ENCODE data around the gene KLHL33.

Gene KLHL33

GRCh38 chr14:20391505-20391904 lies 44.5 kb downstream of the KLHL33 start:
- Histone ChIP-seq H3K18ac (ENCODE audit: low read length) (no peak overlapping the region), H3K9me3 (replicated peaks in 1 of 2; ENCODE audit: control insufficient read depth in 2 of 2, insufficient read depth in 1 of 2, low read depth in 1 of 2, low read length in 2 of 2) (no peaks in the 10 kb centered on the region), H3K36me3 (replicated peaks in 1 of 2; ENCODE audit: control insufficient read depth in 2 of 2, insufficient read depth in 2 of 2, low read length in 2 of 2) (peaks cover 14 to 80% of the 10 kb centered on the region in 2 donors), H3K4me2 (ENCODE audit: insufficient read depth, low read length, poor library complexity, severe bottlenecking) (no peak overlapping the region), H2AK5ac (ENCODE audit: low read depth, low read length) (no peak overlapping the region), H3K23ac (ENCODE audit: low read depth, low read length, poor library complexity) (no peak overlapping the region), H2AFZ (ENCODE audit: low read length) (no peak overlapping the region), H3K4me1 (ENCODE audit: control insufficient read depth in 2 of 2, insufficient read depth in 1 of 2, low read depth in 1 of 2, low read length in 2 of 2) (no peaks in the 10 kb centered on the region), H4K8ac (ENCODE audit: low read depth, low read length) (no peak overlapping the region), H4K91ac (ENCODE audit: low read depth, low read length, poor library complexity) (no peak overlapping the region), H3K27me3 (ENCODE audit: control insufficient read depth in 3 of 3, insufficient read depth in 3 of 3, low read depth in 1 of 3, low read length in 3 of 3) (no peaks in the 10 kb centered on the region), H2BK120ac (ENCODE audit: low read depth, low read length) (no peak overlapping the region), H3K79me1 (ENCODE audit: low read depth, low read length) (no peaks in the 10 kb centered on the region), H3K4ac (ENCODE audit: low read length) (no peak overlapping the region), H2BK12ac (ENCODE audit: low read length) (no peak overlapping the region), H3K27ac (replicated peaks; ENCODE audit: low read length) (no peak overlapping the region), H3K14ac (ENCODE audit: low read length) (peak overlapping the region; percentile 4), H2BK5ac (ENCODE audit: low read length) (no peak overlapping the region), H3K4me3 (ENCODE audit: low read length in 2 of 2) (no peak overlapping the region), H2BK15ac (ENCODE audit: low read length) (no peak overlapping the region), H3K9ac (ENCODE audit: low read depth, low read length, poor library complexity) (no peak overlapping the region)
- no CpG with 5 or more reads among the region's 4 CpGs for WGBS, 2 donors (ENCODE audit: extremely low coverage in 2 of 2, insufficient read length in 2 of 2, insufficient replicate concordance in 1 of 2)
- no peak for DNase-seq (ENCODE audit: low spot score)

- DNase-seq (ENCODE audit: low spot score) = no peak
- H3K4me1 ChIP-seq (ENCODE audit: control insufficient read depth in 2 of 2, insufficient read depth in 1 of 2, low read depth in 1 of 2, low read length in 2 of 2) = no peaks in the 10 kb centered on the region
- H4K8ac ChIP-seq (ENCODE audit: low read depth, low read length) = no peak overlapping the region
- H2AK5ac ChIP-seq (ENCODE audit: low read depth, low read length) = no peak overlapping the region
- no peak overlapping the region for H3K18ac ChIP-seq (ENCODE audit: low read length)
- H3K4me3 ChIP-seq (ENCODE audit: low read length in 2 of 2) = no peak overlapping the region
- no peak overlapping the region for H3K4me2 ChIP-seq (ENCODE audit: insufficient read depth, low read length, poor library complexity, severe bottlenecking)
- H3K79me1 ChIP-seq (ENCODE audit: low read depth, low read length) = no peaks in the 10 kb centered on the region
- H3K4ac ChIP-seq (ENCODE audit: low read length) = no peak overlapping the region
- H3K23ac ChIP-seq (ENCODE audit: low read depth, low read length, poor library complexity) = no peak overlapping the region
- no peaks in the 10 kb centered on the region for H3K9me3 ChIP-seq (replicated peaks in 1 of 2; ENCODE audit: control insufficient read depth in 2 of 2, insufficient read depth in 1 of 2, low read depth in 1 of 2, low read length in 2 of 2)
- H2BK120ac ChIP-seq (ENCODE audit: low read depth, low read length) = no peak overlapping the region
- H2BK5ac ChIP-seq (ENCODE audit: low read length) = no peak overlapping the region
- no peak overlapping the region for H4K91ac ChIP-seq (ENCODE audit: low read depth, low read length, poor library complexity)
- H3K14ac ChIP-seq (ENCODE audit: low read length) = no peak overlapping the region
- peaks cover 29 to 85% of the 10 kb centered on the region in 2 donors for H3K36me3 ChIP-seq (replicated peaks in 1 of 2; ENCODE audit: control insufficient read depth in 2 of 2, insufficient read depth in 2 of 2, low read length in 2 of 2)
- H2BK15ac ChIP-seq (ENCODE audit: low read length) = no peak overlapping the region
- H3K9ac ChIP-seq (ENCODE audit: low read depth, low read length, poor library complexity) = no peak overlapping the region
- no peak overlapping the region for H3K27ac ChIP-seq (replicated peaks; ENCODE audit: low read length)
- H2BK12ac ChIP-seq (ENCODE audit: low read length) = no peak overlapping the region
- no peaks in the 10 kb centered on the region for H3K27me3 ChIP-seq (ENCODE audit: control insufficient read depth in 3 of 3, insufficient read depth in 3 of 3, low read depth in 1 of 3, low read length in 3 of 3)
- no peak overlapping the region for H2AFZ ChIP-seq (ENCODE audit: low read length)
- no CpG with 5 or more reads among the region's 4 CpGs for WGBS, 2 donors (ENCODE audit: extremely low coverage in 2 of 2, insufficient read length in 2 of 2, insufficient replicate concordance in 1 of 2)
These were observed 47.8 kb downstream of the KLHL33 start for GRCh38 chr14:20388159-20388558.

- Histone ChIP-seq H3K4me1 (ENCODE audit: control insufficient read depth in 2 of 2, insufficient read depth in 1 of 2, low read depth in 1 of 2, low read length in 2 of 2) (no peaks in the 10 kb centered on the region), H3K4ac (ENCODE audit: low read length) (no peak overlapping the region), H3K18ac (ENCODE audit: low read length) (no peak overlapping the region), H3K36me3 (replicated peaks in 1 of 2; ENCODE audit: control insufficient read depth in 2 of 2, insufficient read depth in 2 of 2, low read length in 2 of 2) (peaks cover 29 to 87% of the 10 kb centered on the region in 2 donors), H2BK5ac (ENCODE audit: low read length) (no peak overlapping the region), H4K8ac (ENCODE audit: low read depth, low read length) (no peak overlapping the region), H2AFZ (ENCODE audit: low read length) (no peak overlapping the region), H3K4me3 (ENCODE audit: low read length in 2 of 2) (no peak overlapping the region), H2BK120ac (ENCODE audit: low read depth, low read length) (no peak overlapping the region), H3K23ac (ENCODE audit: low read depth, low read length, poor library complexity) (no peak overlapping the region), H3K27ac (replicated peaks; ENCODE audit: low read length) (no peak overlapping the region), H3K79me1 (ENCODE audit: low read depth, low read length) (no peaks in the 10 kb centered on the region), H2BK15ac (ENCODE audit: low read length) (no peak overlapping the region), H3K9ac (ENCODE audit: low read depth, low read length, poor library complexity) (no peak overlapping the region), H3K27me3 (ENCODE audit: control insufficient read depth in 3 of 3, insufficient read depth in 3 of 3, low read depth in 1 of 3, low read length in 3 of 3) (no peaks in the 10 kb centered on the region), H4K91ac (ENCODE audit: low read depth, low read length, poor library complexity) (no peak overlapping the region), H3K14ac (ENCODE audit: low read length) (no peak overlapping the region), H2AK5ac (ENCODE audit: low read depth, low read length) (no peak overlapping the region), H3K9me3 (replicated peaks in 1 of 2; ENCODE audit: control insufficient read depth in 2 of 2, insufficient read depth in 1 of 2, low read depth in 1 of 2, low read length in 2 of 2) (no peaks in the 10 kb centered on the region), H2BK12ac (ENCODE audit: low read length) (no peak overlapping the region), H3K4me2 (ENCODE audit: insufficient read depth, low read length, poor library complexity, severe bottlenecking) (no peak overlapping the region)
- DNase-seq (ENCODE audit: low spot score) = no peak
- no CpG with 5 or more reads among the region's 6 CpGs for WGBS, 2 donors (ENCODE audit: extremely low coverage in 2 of 2, insufficient read length in 2 of 2, insufficient replicate concordance in 1 of 2)
These were observed 48.4 kb downstream of the KLHL33 start for GRCh38 chr14:20387576-20387975.

- H4K91ac ChIP-seq (ENCODE audit: low read depth, low read length, poor library complexity) = no peak overlapping the region
- H3K4me2 ChIP-seq (ENCODE audit: insufficient read depth, low read length, poor library complexity, severe bottlenecking) = no peak overlapping the region
- H3K14ac ChIP-seq (ENCODE audit: low read length) = no peak overlapping the region
- H3K36me3 ChIP-seq (replicated peaks in 1 of 2; ENCODE audit: control insufficient read depth in 2 of 2, insufficient read depth in 2 of 2, low read length in 2 of 2) = peaks cover 36 to 87% of the 10 kb centered on the region in 2 donors
- H4K8ac ChIP-seq (ENCODE audit: low read depth, low read length) = no peak overlapping the region
- H3K9ac ChIP-seq (ENCODE audit: low read depth, low read length, poor library complexity) = no peak overlapping the region
- no peaks in the 10 kb centered on the region for H3K4me1 ChIP-seq (ENCODE audit: control insufficient read depth in 2 of 2, insufficient read depth in 1 of 2, low read depth in 1 of 2, low read length in 2 of 2)
- no peaks in the 10 kb centered on the region for H3K27me3 ChIP-seq (ENCODE audit: control insufficient read depth in 3 of 3, insufficient read depth in 3 of 3, low read depth in 1 of 3, low read length in 3 of 3)
- H3K4ac ChIP-seq (ENCODE audit: low read length) = no peak overlapping the region
- H3K18ac ChIP-seq (ENCODE audit: low read length) = no peak overlapping the region
- no peak overlapping the region for H2AFZ ChIP-seq (ENCODE audit: low read length)
- no peak overlapping the region for H2BK12ac ChIP-seq (ENCODE audit: low read length)
- no peaks in the 10 kb centered on the region for H3K9me3 ChIP-seq (replicated peaks in 1 of 2; ENCODE audit: control insufficient read depth in 2 of 2, insufficient read depth in 1 of 2, low read depth in 1 of 2, low read length in 2 of 2)
- H3K4me3 ChIP-seq (ENCODE audit: low read length in 2 of 2) = no peak overlapping the region
- H3K23ac ChIP-seq (ENCODE audit: low read depth, low read length, poor library complexity) = no peak overlapping the region
- peak overlapping the region; percentile 30 for H2BK5ac ChIP-seq (ENCODE audit: low read length)
- H2AK5ac ChIP-seq (ENCODE audit: low read depth, low read length) = no peak overlapping the region
- H3K79me1 ChIP-seq (ENCODE audit: low read depth, low read length) = peaks cover 2% of the 10 kb centered on the region
- H2BK15ac ChIP-seq (ENCODE audit: low read length) = no peak overlapping the region
- WGBS, 2 donors (ENCODE audit: extremely low coverage in 2 of 2, insufficient read length in 2 of 2, insufficient replicate concordance in 1 of 2) = no CpG with 5 or more reads among the region's 17 CpGs
- no peak overlapping the region for H2BK120ac ChIP-seq (ENCODE audit: low read depth, low read length)
- H3K27ac ChIP-seq (replicated peaks; ENCODE audit: low read length) = no peak overlapping the region
- DNase-seq (ENCODE audit: low spot score) = no peak
These were observed 49.6 kb downstream of the KLHL33 start for GRCh38 chr14:20386276-20386855.

Data from neuronal stem cell (in vitro differentiated cells).